ENCODE measurements around the gene CPT1A.

GRCh38 chr11:68798221-68798813, 43.4 kb downstream of the CPT1A start:
- TF ChIP-seq POLR2A (IDR thresholded peaks at IDR 0.05; ENCODE audit: extremely low read depth, insufficient read length): no peak
- peak; percentile 80 for TF ChIP-seq CTCF (IDR thresholded peaks at IDR 0.05; ENCODE audit: low read depth, low read length)
- TF ChIP-seq MYC (IDR thresholded peaks at IDR 0.05; ENCODE audit: low read depth, low read length): no peak
